Activated T-helper 9 cell treated with anti-CD3 and anti-CD28 coated beads, Interleukin-2, amount 50 U/mL, for 16 hours (primary cell): ENCODE measurements around the gene EGFLAM.

ENCODE experiments used
- DNase-seq: peaks from one replicate; pipeline ENCODE4 v3.0.0-alpha.2; 2020; ENCODE audit warnings: low read depth

The EGFLAM gene

GRCh38 chr5:38448568-38449350 lies 190.4 kb downstream of the EGFLAM start:
- no peak for DNase-seq

GRCh38 chr5:38450627-38451026 lies 192.3 kb downstream of the EGFLAM start:
- DNase-seq: no peak

- no peak for DNase-seq
Measured at GRCh38 chr5:38451074-38451725, 192.8 kb downstream of the EGFLAM start.

GRCh38 chr5:38452201-38452600 lies 193.8 kb downstream of the EGFLAM start:
- DNase-seq: no peak

- no peak for DNase-seq
Measured at GRCh38 chr5:38453506-38453905, 195.1 kb downstream of the EGFLAM start.

GRCh38 chr5:38453921-38454320 lies 195.6 kb downstream of the EGFLAM start:
- DNase-seq: no peak

- no peak for DNase-seq
Measured at GRCh38 chr5:38455796-38456330, 197.5 kb downstream of the EGFLAM start.

- no peak for DNase-seq
Measured at GRCh38 chr5:38456657-38457399, 198.5 kb downstream of the EGFLAM start.

- DNase-seq: no peak
Measured at GRCh38 chr5:38458174-38458573, 199.8 kb downstream of the EGFLAM start.

- no peak for DNase-seq
Measured at GRCh38 chr5:38462976-38463633, 204.7 kb downstream of the EGFLAM start.

- DNase-seq: no peak
Measured at GRCh38 chr5:38463634-38464521, 205.5 kb downstream of the EGFLAM start.

- DNase-seq: no peak
Measured at GRCh38 chr5:38465061-38465460, 206.7 kb downstream of the EGFLAM start.

GRCh38 chr5:38465702-38466423 lies 207.5 kb downstream of the EGFLAM start:
- no peak for DNase-seq

- DNase-seq: no peak
Measured at GRCh38 chr5:38466424-38467189, 208.2 kb downstream of the EGFLAM start.

- no peak for DNase-seq
Measured at GRCh38 chr5:38467353-38468040, 209.1 kb downstream of the EGFLAM start.

GRCh38 chr5:38468202-38468673 lies 209.9 kb downstream of the EGFLAM start:
- no peak for DNase-seq

- no peak for DNase-seq
Measured at GRCh38 chr5:38468978-38469706, 210.8 kb downstream of the EGFLAM start.

- no peak for DNase-seq
Measured at GRCh38 chr5:38469707-38470267, 211.4 kb downstream of the EGFLAM start.
